CD8-positive, alpha-beta memory T cell (primary cell): ENCODE data around the gene UBASH3B. TPM values are rescaled to one million over a fixed set of nuclear protein-coding genes. Genes with fewer than 3 reads are reported as not detected.

ENCODE experiments used
- CTCF ChIA-PET: fragments of 350-600 bp; sonication (Branson Sonifier 250); formaldehyde crosslinking; loops from one replicate; lab custom pipeline; 2021; ENCODE audit warnings: antibody characterized with exemption; lab: Charles Lee
- POLR2A ChIA-PET: fragments of 350-600 bp; sonication (Branson Sonifier 250); formaldehyde crosslinking; loops from one replicate; lab custom pipeline; 2021; ENCODE audit warnings: antibody characterized with exemption; lab: Charles Lee
- DNase-seq, 5 donors: peaks; one replicate each; pipeline versions ENCODE4 v3.0.0 to v3.0.0-alpha.2; 2020 to 2022; ENCODE audit warnings: mixed read lengths in 1 of 5
- H3K27ac ChIP-seq: one replicate; pipeline ENCODE4 v1.7.0; 2013; ENCODE audit warnings: low read depth, mild to moderate bottlenecking, low read length, moderate library complexity
- H3K27me3 ChIP-seq: 2 replicates; pipeline ENCODE4 v1.7.0; 2013; ENCODE audit warnings: low read length, mild to moderate bottlenecking; ENCODE audit not compliant: insufficient read depth, poor library complexity, severe bottlenecking
- H3K36me3 ChIP-seq: 2 replicates; pipeline ENCODE4 v1.7.0; 2013; ENCODE audit warnings: mild to moderate bottlenecking, low read length, moderate library complexity; ENCODE audit not compliant: insufficient read depth
- H3K4me1 ChIP-seq: 2 replicates; pipeline ENCODE4 v1.7.0; 2013; ENCODE audit warnings: mild to moderate bottlenecking, low read length, moderate library complexity; ENCODE audit not compliant: insufficient read depth
- H3K4me3 ChIP-seq: 2 replicates; pipeline ENCODE4 v1.7.0; 2013; ENCODE audit warnings: mild to moderate bottlenecking, low read length
- H3K9me3 ChIP-seq: 2 replicates; pipeline ENCODE4 v1.7.0; 2013; ENCODE audit warnings: mild to moderate bottlenecking, low read length
- H3K27ac Mint-ChIP-seq, 8 donors: one replicate each; pipeline ENCODE4 v1.8.0; 2020 to 2021; ENCODE audit warnings: mixed read lengths in 8 of 8, mild to moderate bottlenecking in 6 of 8, inconsistent platforms in 3 of 8, moderate library complexity in 3 of 8
- H3K27me3 Mint-ChIP-seq, 2 donors: one replicate each; pipeline ENCODE4 v1.8.0; 2020 to 2021; ENCODE audit warnings: mixed read lengths in 2 of 2, mild to moderate bottlenecking in 1 of 2, moderate library complexity in 1 of 2
- H3K36me3 Mint-ChIP-seq, 3 donors: one replicate each; pipeline ENCODE4 v1.8.0; 2020 to 2021; ENCODE audit warnings: mixed read lengths in 3 of 3, inconsistent platforms in 1 of 3, mild to moderate bottlenecking in 1 of 3
- H3K4me1 Mint-ChIP-seq, 3 donors: one replicate each; pipeline ENCODE4 v1.8.0; 2020 to 2021; ENCODE audit warnings: mixed read lengths in 3 of 3, inconsistent platforms in 1 of 3, mild to moderate bottlenecking in 1 of 3
- H3K4me3 Mint-ChIP-seq, 7 donors: one replicate each; pipeline ENCODE4 v1.8.0; 2020 to 2021; ENCODE audit warnings: mixed read lengths in 7 of 7, mild to moderate bottlenecking in 6 of 7, moderate library complexity in 4 of 7, inconsistent platforms in 2 of 7
- H3K9me3 Mint-ChIP-seq, 5 donors: one replicate each; pipeline ENCODE4 v1.8.0; 2020 to 2022; ENCODE audit warnings: mixed read lengths in 5 of 5, mild to moderate bottlenecking in 3 of 5, moderate library complexity in 2 of 5, inconsistent platforms in 1 of 5
- polyA plus RNA-seq: library from polyadenylated mRNA; unstranded; fragments of 300-500 nt; fragmentation: Illumina TruSeq; gene quantifications from one replicate; pipeline ENCODE4 v1.2.3, GENCODE V29; 2021
- total RNA-seq, 2 experiments: library from RNA; stranded (reverse); gene quantifications; one replicate each; pipeline ENCODE4 v1.2.3, GENCODE V29; 2021

UBASH3B gene
- total and polyA plus RNA-seq, 3 experiments from 2014 or later, result 12.0 to 36.4 (median 34.6) TPM

DNA sequence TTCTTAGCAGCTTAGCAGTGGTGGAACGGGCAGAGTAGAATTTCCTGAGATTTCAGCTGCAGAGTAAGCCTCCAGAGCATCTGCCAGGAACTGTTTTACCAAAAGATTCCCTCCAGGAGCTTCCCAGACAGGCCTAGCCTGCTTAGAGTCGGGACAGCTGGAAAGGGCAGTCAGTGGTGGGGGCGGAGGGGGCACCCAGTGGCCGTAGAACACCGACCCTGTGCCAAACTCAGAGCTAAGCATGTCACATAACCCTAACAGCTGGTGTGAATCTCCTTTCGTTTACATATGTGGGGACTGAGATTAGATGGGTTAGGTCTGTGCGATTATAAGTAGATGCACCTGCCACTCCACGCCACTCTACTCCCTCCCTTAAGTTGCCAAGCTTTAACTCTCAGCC lies 102.8 kb downstream of the UBASH3B start:
- Histone ChIP-seq H3K4me1 (peaks cover 27% of the 10 kb centered on the region), H3K27me3 (no peaks in the 10 kb centered on the region), H3K36me3 (no peaks in the 10 kb centered on the region), H3K4me3 (no peak overlapping the region), H3K27ac (no peak overlapping the region), H3K9me3 (no peaks in the 10 kb centered on the region)
- ChIA-PET POLR2A (interaction anchor here (0.5 kb wide), 1 partner anchor 58 kb away, joined by 6 read pairs; no protein-coding TSS in a partner anchor), CTCF (interaction anchor here (0.8 to 11.7 kb wide), 8 partner anchors 9 to 129 kb away, joined by 3 to 199 read pairs (median 4); no protein-coding TSS in a partner anchor)
- Mint-ChIP-seq H3K27me3 (no peaks in the 10 kb centered on the region), H3K36me3 (peaks cover 0 to 5% (median 4%) of the 10 kb centered on the region in 3 donors), H3K27ac (peak overlapping the region in 1 of 8 donors; percentile 33), H3K4me1 (peaks cover 32 to 44% (median 40%) of the 10 kb centered on the region in 3 donors), H3K9me3 (no peaks in the 10 kb centered on the region), H3K4me3 (no peak overlapping the region)
- DNase-seq, result no peak

- Mint-ChIP-seq H3K27me3 (no peaks in the 10 kb centered on the region), H3K27ac (no peak overlapping the region), H3K36me3 (peaks cover 0 to 5% (median 4%) of the 10 kb centered on the region in 3 donors), H3K9me3 (no peaks in the 10 kb centered on the region), H3K4me1 (peaks cover 36 to 46% (median 37%) of the 10 kb centered on the region in 3 donors), H3K4me3 (no peak overlapping the region)
- POLR2A ChIA-PET, result no interaction called here
- CTCF ChIA-PET, result interaction anchor here (0.8 to 11.7 kb wide), 9 partner anchors 10 to 129 kb away, joined by 3 to 199 read pairs (median 4); no protein-coding TSS in a partner anchor
- H3K27me3 ChIP-seq, result no peaks in the 10 kb centered on the region
- peaks cover 24% of the 10 kb centered on the region for H3K4me1 ChIP-seq
- no peak overlapping the region for H3K27ac ChIP-seq
- DNase-seq, result no peak
- no peak overlapping the region for H3K4me3 ChIP-seq
- no peaks in the 10 kb centered on the region for H3K36me3 ChIP-seq
- H3K9me3 ChIP-seq, result no peaks in the 10 kb centered on the region
Measured at GRCh38 chr11:122758974-122759373, 103.5 kb downstream of the UBASH3B start.

DNA sequence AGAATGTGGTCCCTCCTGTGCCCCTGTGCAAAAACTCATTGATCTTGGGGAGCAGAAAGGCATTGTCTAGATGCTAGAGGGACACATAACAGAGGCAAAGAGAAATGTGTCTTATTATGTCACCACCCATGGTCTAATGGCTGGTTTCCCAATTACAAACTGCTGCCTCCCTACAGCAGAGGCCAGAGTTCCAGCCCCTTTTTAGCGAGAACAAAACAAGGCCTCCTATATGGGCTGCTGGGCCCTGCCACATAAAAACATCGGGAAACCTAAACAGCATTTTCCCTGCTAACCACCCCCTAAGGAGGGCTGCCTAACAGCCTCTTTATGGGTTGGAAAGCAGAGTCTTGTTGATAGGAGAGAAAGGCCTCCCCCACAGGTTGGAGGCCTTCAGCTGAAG lies 107.6 kb downstream of the UBASH3B start:
- Histone ChIP-seq H3K27ac (no peak overlapping the region), H3K4me1 (no peaks in the 10 kb centered on the region), H3K36me3 (no peaks in the 10 kb centered on the region), H3K27me3 (no peaks in the 10 kb centered on the region), H3K4me3 (no peak overlapping the region), H3K9me3 (no peaks in the 10 kb centered on the region)
- POLR2A ChIA-PET, result no interaction called here
- Mint-ChIP-seq H3K4me1 (peaks cover 11 to 19% (median 17%) of the 10 kb centered on the region in 3 donors), H3K9me3 (no peaks in the 10 kb centered on the region), H3K4me3 (no peak overlapping the region), H3K27ac (no peak overlapping the region), H3K36me3 (peaks cover 0 to 5% (median 4%) of the 10 kb centered on the region in 3 donors), H3K27me3 (no peaks in the 10 kb centered on the region)
- CTCF ChIA-PET, result interaction anchor here (0.6 to 1.5 kb wide), 2 partner anchors 17 to 130 kb away, joined by 3 to 7 read pairs; no protein-coding TSS in a partner anchor
- DNase-seq, result no peak

DNA sequence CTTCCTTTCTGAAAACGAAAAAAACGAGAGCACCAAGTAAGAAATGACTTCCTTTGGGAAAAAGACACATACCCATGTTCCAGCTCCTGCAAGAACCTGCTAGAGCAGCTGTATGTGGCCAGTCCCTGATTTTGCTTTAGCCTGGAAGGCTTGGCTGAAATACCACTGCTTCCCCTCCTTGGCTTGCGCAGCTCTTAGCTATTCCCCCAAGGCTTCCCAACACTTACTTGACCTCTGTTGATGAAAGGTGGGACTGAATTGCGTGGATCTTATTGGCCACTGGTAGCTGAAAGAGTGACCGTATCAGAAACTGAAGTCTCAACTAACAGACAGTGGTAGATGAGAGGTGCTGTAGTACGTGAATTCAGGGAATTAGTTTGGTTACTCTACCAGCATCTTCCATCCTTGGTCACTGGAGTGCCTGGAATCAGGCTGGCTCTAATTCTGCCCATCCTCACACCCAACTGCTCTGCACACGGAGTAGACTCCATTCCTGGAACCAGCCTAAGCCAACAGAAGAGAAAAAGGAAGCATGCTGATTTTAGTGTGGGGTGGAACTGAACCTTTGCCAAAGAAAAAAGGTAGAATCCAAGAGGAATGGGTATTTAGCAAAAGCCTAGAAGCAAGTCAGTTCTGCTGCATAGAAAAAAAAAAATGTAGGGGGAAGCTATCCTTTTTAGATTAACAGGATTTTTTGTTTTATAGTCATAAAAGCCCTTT lies 109.0 kb downstream of the UBASH3B start:
- Mint-ChIP-seq H3K27me3 (no peaks in the 10 kb centered on the region), H3K9me3 (no peaks in the 10 kb centered on the region), H3K36me3 (peaks cover 0 to 6% (median 4%) of the 10 kb centered on the region in 3 donors), H3K27ac (peak overlapping the region in 1 of 8 donors; percentile 84), H3K4me3 (no peak overlapping the region), H3K4me1 (peaks cover 14 to 18% (median 15%) of the 10 kb centered on the region in 3 donors)
- ChIA-PET CTCF (interaction anchor here (0.7 to 3.2 kb wide), 8 partner anchors 8 to 259 kb away, joined by 3 to 16 read pairs (median 6); no protein-coding TSS in a partner anchor), POLR2A (no interaction called here)
- DNase-seq, result no peak
- no peak overlapping the region for H3K4me3 ChIP-seq
- no peaks in the 10 kb centered on the region for H3K9me3 ChIP-seq
- no peaks in the 10 kb centered on the region for H3K4me1 ChIP-seq
- no peaks in the 10 kb centered on the region for H3K27me3 ChIP-seq
- H3K27ac ChIP-seq, result no peak overlapping the region
- H3K36me3 ChIP-seq, result no peaks in the 10 kb centered on the region

DNA sequence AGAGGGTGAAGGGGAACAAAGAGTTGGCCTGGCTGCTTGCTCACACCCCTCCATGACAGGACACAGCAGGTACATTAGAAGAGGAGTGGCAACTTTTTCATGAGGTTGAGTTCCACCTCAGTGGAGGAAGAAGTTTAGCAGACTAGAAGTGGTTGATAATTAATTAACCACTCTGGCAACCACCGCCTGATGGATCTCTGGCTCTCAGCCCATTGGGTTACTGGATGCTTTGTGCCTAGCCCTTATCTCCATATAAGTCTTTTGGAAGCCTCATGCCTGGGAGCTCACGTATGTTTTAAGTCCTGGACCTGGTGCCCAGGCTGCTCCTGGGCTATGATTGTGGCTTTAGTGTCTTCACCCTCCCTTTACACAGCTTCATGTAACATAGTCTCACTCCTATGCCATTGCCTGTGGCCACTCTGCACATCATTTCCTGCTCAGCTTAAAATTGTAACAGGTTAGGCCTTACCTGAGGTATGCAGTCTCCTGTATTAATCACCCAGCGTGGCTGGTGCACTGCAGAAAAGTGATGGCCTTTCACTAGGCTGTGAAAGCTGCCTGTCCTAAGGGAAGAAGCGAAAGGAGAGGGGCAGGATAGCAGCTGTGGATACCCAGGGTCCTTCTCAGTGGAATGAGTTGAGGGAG lies 110.1 kb downstream of the UBASH3B start:
- H3K9me3 Mint-ChIP-seq, result no peaks in the 10 kb centered on the region
- Histone ChIP-seq H3K4me1 (no peaks in the 10 kb centered on the region), H3K4me3 (no peak overlapping the region), H3K9me3 (no peaks in the 10 kb centered on the region), H3K27me3 (no peaks in the 10 kb centered on the region), H3K36me3 (no peaks in the 10 kb centered on the region), H3K27ac (no peak overlapping the region)
- H3K36me3 Mint-ChIP-seq, result peaks cover 0 to 6% (median 4%) of the 10 kb centered on the region in 3 donors
- POLR2A ChIA-PET, result no interaction called here
- no peaks in the 10 kb centered on the region for H3K27me3 Mint-ChIP-seq
- no peak for DNase-seq
- peak overlapping the region in 1 of 8 donors; percentile 42 for H3K27ac Mint-ChIP-seq
- CTCF ChIA-PET, result interaction anchor here (1.0 to 3.2 kb wide), 6 partner anchors 10 to 258 kb away, joined by 3 to 16 read pairs (median 8); no protein-coding TSS in a partner anchor
- H3K4me1 Mint-ChIP-seq, result peaks cover 9 to 14% (median 9%) of the 10 kb centered on the region in 3 donors
- no peak overlapping the region for H3K4me3 Mint-ChIP-seq

GRCh38 chr11:122769126-122769780 lies 113.7 kb downstream of the UBASH3B start:
- Mint-ChIP-seq H3K4me1 (peaks cover 5 to 18% (median 5%) of the 10 kb centered on the region in 3 donors), H3K9me3 (no peaks in the 10 kb centered on the region), H3K36me3 (peaks cover 0 to 3% (median 0%) of the 10 kb centered on the region in 3 donors), H3K4me3 (no peak overlapping the region), H3K27me3 (no peaks in the 10 kb centered on the region), H3K27ac (peak overlapping the region in 1 of 8 donors; percentile 39)
- Histone ChIP-seq H3K9me3 (no peaks in the 10 kb centered on the region), H3K4me1 (no peaks in the 10 kb centered on the region), H3K36me3 (no peaks in the 10 kb centered on the region), H3K27me3 (no peaks in the 10 kb centered on the region), H3K4me3 (no peak overlapping the region), H3K27ac (no peak overlapping the region)
- DNase-seq, result no peak
- ChIA-PET POLR2A (no interaction called here), CTCF (interaction anchor here (1.3 to 4.5 kb wide), 5 partner anchors 11 to 140 kb away, joined by 3 to 26 read pairs (median 9); no protein-coding TSS in a partner anchor)

DNA sequence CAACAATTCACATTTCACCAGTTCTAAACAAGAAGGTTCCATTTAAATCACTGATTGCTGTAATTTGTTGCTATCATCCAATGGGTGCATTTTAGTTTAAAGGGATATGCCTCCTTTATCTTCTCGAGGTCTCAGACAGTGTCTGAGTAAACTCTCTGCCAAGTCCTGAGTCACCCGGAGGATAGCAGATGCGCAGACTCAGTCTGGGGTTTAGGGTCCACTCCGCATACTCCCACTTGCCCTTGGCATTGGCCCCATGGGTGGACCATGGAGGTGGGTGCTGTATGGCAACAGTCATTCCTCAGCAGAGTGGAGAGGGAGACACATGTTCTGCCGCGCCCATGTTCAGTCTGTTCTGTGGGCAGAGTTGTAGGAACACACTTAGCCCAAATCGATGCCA lies 117.4 kb downstream of the UBASH3B start:
- Mint-ChIP-seq H3K4me1 (peaks cover 5 to 20% (median 12%) of the 10 kb centered on the region in 3 donors), H3K4me3 (no peak overlapping the region), H3K27ac (no peak overlapping the region), H3K27me3 (peaks cover 0 to 2% of the 10 kb centered on the region in 2 donors), H3K36me3 (peaks cover 0 to 18% (median 0%) of the 10 kb centered on the region in 3 donors), H3K9me3 (no peaks in the 10 kb centered on the region)
- Histone ChIP-seq H3K4me1 (no peaks in the 10 kb centered on the region), H3K27me3 (no peaks in the 10 kb centered on the region), H3K36me3 (no peaks in the 10 kb centered on the region), H3K27ac (no peak overlapping the region), H3K9me3 (no peaks in the 10 kb centered on the region), H3K4me3 (no peak overlapping the region)
- ChIA-PET POLR2A (no interaction called here), CTCF (interaction anchor here (4.5 kb wide), 1 partner anchor 8 kb away, joined by 26 read pairs; no protein-coding TSS in a partner anchor)
- DNase-seq, result no peak
